ENCODE measurements around the gene HS6ST2. TPM values are rescaled to one million over a fixed set of nuclear protein-coding genes. Genes with fewer than 3 reads are reported as not detected.

HS6ST2 gene
- total RNA-seq, 1 experiment from 2014 or later = 3.9 TPM

- no peak for DNase-seq (ENCODE audit: low spot score)
Observed at GRCh38 chrX:132743086-132743485, 215.3 kb downstream of the HS6ST2 start.

GRCh38 chrX:132742246-132742645, 216.2 kb downstream of the HS6ST2 start:
- no peak for DNase-seq (ENCODE audit: low spot score)

GRCh38 chrX:132741689-132742088, 216.7 kb downstream of the HS6ST2 start:
- DNase-seq (ENCODE audit: low spot score) = no peak

- DNase-seq (ENCODE audit: low spot score) = no peak
Observed at GRCh38 chrX:132740316-132741123, 217.9 kb downstream of the HS6ST2 start.

- no peak for DNase-seq (ENCODE audit: low spot score)
Observed at GRCh38 chrX:132738951-132739350, 219.5 kb downstream of the HS6ST2 start.

- peak; percentile 37 for DNase-seq (ENCODE audit: low spot score)
Observed at GRCh38 chrX:132737743-132738142, 220.7 kb downstream of the HS6ST2 start.

GRCh38 chrX:132732236-132732635, 226.2 kb downstream of the HS6ST2 start:
- no peak for DNase-seq (ENCODE audit: low spot score)

- DNase-seq (ENCODE audit: low spot score) = no peak
Observed at GRCh38 chrX:132730726-132731125, 227.7 kb downstream of the HS6ST2 start.

GRCh38 chrX:132730266-132730665, 228.2 kb downstream of the HS6ST2 start:
- no peak for DNase-seq (ENCODE audit: low spot score)

GRCh38 chrX:132728296-132728695, 230.1 kb downstream of the HS6ST2 start:
- no peak for DNase-seq (ENCODE audit: low spot score)

- no peak for DNase-seq (ENCODE audit: low spot score)
Observed at GRCh38 chrX:132718431-132718958, 239.9 kb downstream of the HS6ST2 start.

- DNase-seq (ENCODE audit: low spot score) = no peak
Observed at GRCh38 chrX:132716006-132716405, 242.4 kb downstream of the HS6ST2 start.

GRCh38 chrX:132714913-132715312, 243.5 kb downstream of the HS6ST2 start:
- DNase-seq (ENCODE audit: low spot score) = no peak

- no peak for DNase-seq (ENCODE audit: low spot score)
Observed at GRCh38 chrX:132712350-132712749, 246.1 kb downstream of the HS6ST2 start.

GRCh38 chrX:132710656-132711155, 247.7 kb downstream of the HS6ST2 start:
- DNase-seq (ENCODE audit: low spot score) = peak; percentile 10

- no peak for DNase-seq (ENCODE audit: low spot score)
Observed at GRCh38 chrX:132708529-132708928, 249.9 kb downstream of the HS6ST2 start.

GRCh38 chrX:132704769-132705168, 253.7 kb downstream of the HS6ST2 start:
- no peak for DNase-seq (ENCODE audit: low spot score)

- DNase-seq (ENCODE audit: low spot score) = no peak
Observed at GRCh38 chrX:132694382-132694781, 264.0 kb downstream of the HS6ST2 start.

- no peak for DNase-seq (ENCODE audit: low spot score)
Observed at GRCh38 chrX:132692526-132692925, 265.9 kb downstream of the HS6ST2 start.

- DNase-seq (ENCODE audit: low spot score) = no peak
Observed at GRCh38 chrX:132692066-132692465, 266.4 kb downstream of the HS6ST2 start.

GRCh38 chrX:132689612-132690563, 268.5 kb downstream of the HS6ST2 start:
- no peak for DNase-seq (ENCODE audit: low spot score)

GRCh38 chrX:132685276-132685675, 273.2 kb downstream of the HS6ST2 start:
- DNase-seq (ENCODE audit: low spot score) = no peak

All from H4 (cell line).